Activated naive CD4-positive, alpha-beta T cell treated with anti-CD3 and anti-CD28 coated beads, Interleukin-2, amount 50 U/mL, for 24 hours (primary cell): ENCODE measurements around the gene FUT9.

Experiments used
- H3K27ac Mint-ChIP-seq: one replicate; pipeline ENCODE4 v1.8.0; 2021; ENCODE audit warnings: mild to moderate bottlenecking, mixed read lengths
- H3K27me3 Mint-ChIP-seq: one replicate; pipeline ENCODE4 v1.8.0; 2021; ENCODE audit warnings: mixed read lengths
- H3K36me3 Mint-ChIP-seq: one replicate; pipeline ENCODE4 v1.8.0; 2021; ENCODE audit warnings: mixed read lengths
- H3K4me1 Mint-ChIP-seq: one replicate; pipeline ENCODE4 v1.8.0; 2021; ENCODE audit warnings: mixed read lengths
- H3K4me3 Mint-ChIP-seq: one replicate; pipeline ENCODE4 v1.8.0; 2021; ENCODE audit warnings: mild to moderate bottlenecking, mixed read lengths
- H3K9me3 Mint-ChIP-seq: one replicate; pipeline ENCODE4 v1.8.0; 2021; ENCODE audit warnings: mixed read lengths

Gene FUT9

GRCh38 chr6:96015518-96016333 is at the start of gene FUT9:
Gene FUT9 (plus strand): TSS chr6:96015974. CDS start chr6:96203156, 187,182 bp downstream.
- Mint-ChIP-seq H3K9me3 (no peaks in the 10 kb centered on the region), H3K4me3 (no peak within 1 kb of the TSS), H3K27ac (peak within 1 kb of the TSS; percentile 46), H3K27me3 (peaks cover 24% of the 10 kb centered on the region), H3K4me1 (no peaks in the 10 kb centered on the region), H3K36me3 (no peaks in the 10 kb centered on the region)

DNA sequence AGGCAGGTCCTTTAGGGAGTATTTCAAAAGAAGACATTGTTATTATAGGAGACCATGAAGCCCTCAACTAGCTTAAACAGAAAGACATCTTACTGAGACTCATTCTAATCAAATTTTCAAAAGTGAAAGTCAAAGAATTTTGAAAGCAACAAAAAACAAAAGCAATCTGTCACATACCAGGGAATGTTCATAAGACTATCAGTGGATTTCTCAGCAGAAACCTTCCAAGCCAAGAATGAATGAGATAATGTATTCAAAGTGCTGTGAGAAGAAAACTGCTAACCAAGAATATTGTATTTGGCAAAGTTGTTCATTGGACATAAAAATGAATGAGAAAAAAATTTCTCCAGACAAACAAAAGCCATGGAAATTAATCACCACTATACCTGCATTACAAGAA is 48.2 kb upstream of the FUT9 start:
- H3K4me1 Mint-ChIP-seq: no peaks in the 10 kb centered on the region
- no peaks in the 10 kb centered on the region for H3K27me3 Mint-ChIP-seq
- H3K27ac Mint-ChIP-seq: no peak overlapping the region
- H3K36me3 Mint-ChIP-seq: no peaks in the 10 kb centered on the region
- H3K9me3 Mint-ChIP-seq: peaks cover 7% of the 10 kb centered on the region
- H3K4me3 Mint-ChIP-seq: no peak overlapping the region

GRCh38 chr6:95973976-95974375 is 41.8 kb upstream of the FUT9 start:
- Mint-ChIP-seq H3K4me3 (no peak overlapping the region), H3K9me3 (peaks cover 7% of the 10 kb centered on the region), H3K27ac (no peak overlapping the region), H3K36me3 (no peaks in the 10 kb centered on the region), H3K27me3 (no peaks in the 10 kb centered on the region), H3K4me1 (no peaks in the 10 kb centered on the region)

- Mint-ChIP-seq H3K27ac (no peak overlapping the region), H3K4me3 (no peak overlapping the region), H3K9me3 (no peaks in the 10 kb centered on the region), H3K4me1 (no peaks in the 10 kb centered on the region), H3K27me3 (no peaks in the 10 kb centered on the region), H3K36me3 (no peaks in the 10 kb centered on the region)
These were observed 37.5 kb upstream of the FUT9 start for GRCh38 chr6:95978230-95978629.

DNA sequence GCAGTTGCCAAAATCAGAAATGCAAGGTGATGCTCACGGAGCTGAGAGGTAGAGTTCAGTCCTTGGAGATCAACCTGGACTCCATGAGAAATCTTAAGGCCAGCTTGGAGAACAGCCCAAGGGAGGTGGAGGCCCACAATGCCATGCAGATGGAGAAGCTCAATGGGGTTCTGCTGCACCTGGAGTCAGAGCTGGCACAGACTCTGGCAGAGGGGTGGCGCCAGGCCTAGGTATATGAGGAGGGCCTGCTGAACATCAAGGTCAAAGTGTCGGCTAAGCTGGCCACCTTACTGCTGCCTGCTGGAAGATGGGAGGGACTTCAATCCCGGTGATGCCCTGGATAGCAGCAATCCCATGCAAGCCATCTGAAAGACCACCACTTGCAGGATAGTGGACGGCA is 23.9 kb upstream of the FUT9 start:
- Mint-ChIP-seq H3K36me3 (peaks cover 2% of the 10 kb centered on the region), H3K27ac (no peak overlapping the region), H3K4me3 (no peak overlapping the region), H3K27me3 (no peaks in the 10 kb centered on the region), H3K9me3 (peaks cover 13% of the 10 kb centered on the region), H3K4me1 (no peaks in the 10 kb centered on the region)

GRCh38 chr6:95994151-95994550 is 21.6 kb upstream of the FUT9 start:
- Mint-ChIP-seq H3K4me1 (no peaks in the 10 kb centered on the region), H3K4me3 (no peak overlapping the region), H3K9me3 (peaks cover 13% of the 10 kb centered on the region), H3K36me3 (peaks cover 2% of the 10 kb centered on the region), H3K27ac (no peak overlapping the region), H3K27me3 (no peaks in the 10 kb centered on the region)

- Mint-ChIP-seq H3K36me3 (no peaks in the 10 kb centered on the region), H3K4me3 (no peak overlapping the region), H3K27ac (no peak overlapping the region), H3K4me1 (no peaks in the 10 kb centered on the region), H3K9me3 (peaks cover 6% of the 10 kb centered on the region), H3K27me3 (no peaks in the 10 kb centered on the region)
These were observed 17.6 kb upstream of the FUT9 start for GRCh38 chr6:95998133-95998532.

DNA sequence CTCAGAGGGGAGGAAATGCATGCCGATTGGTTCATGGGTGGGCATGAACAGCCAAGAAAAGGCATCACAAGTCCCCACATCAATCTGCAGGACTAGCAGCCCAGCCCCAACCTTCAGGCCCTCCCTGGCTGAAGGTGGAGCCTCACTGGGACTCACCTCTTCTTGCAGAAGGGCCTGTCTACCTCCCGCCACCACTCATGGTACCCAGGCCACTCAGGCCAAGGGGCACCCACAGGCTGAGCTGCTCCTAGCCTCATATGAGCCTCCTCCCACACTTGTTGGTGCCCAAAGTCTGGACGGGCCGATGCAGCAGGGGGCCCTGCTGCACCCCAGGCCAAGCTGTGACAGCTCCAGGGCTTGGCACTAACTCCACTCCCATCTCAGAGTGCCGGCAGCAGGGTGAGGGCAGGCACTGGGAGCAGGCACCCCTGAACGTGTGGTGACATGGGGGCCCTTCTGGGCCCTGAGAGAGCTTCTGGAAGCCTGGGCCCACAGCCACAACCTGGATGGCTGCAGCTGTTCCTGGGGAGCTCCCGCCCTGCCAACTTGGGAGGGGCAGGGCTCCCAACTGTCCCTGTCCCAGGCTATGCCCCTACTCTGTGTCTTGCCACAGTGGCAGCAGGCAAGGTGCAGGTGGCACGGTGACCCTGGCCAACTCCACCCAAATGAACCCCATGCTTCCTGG is 13.7 kb upstream of the FUT9 start:
- H3K27ac Mint-ChIP-seq: no peak overlapping the region
- no peaks in the 10 kb centered on the region for H3K36me3 Mint-ChIP-seq
- no peak overlapping the region for H3K4me3 Mint-ChIP-seq
- H3K4me1 Mint-ChIP-seq: no peaks in the 10 kb centered on the region
- H3K9me3 Mint-ChIP-seq: peaks cover 6% of the 10 kb centered on the region
- H3K27me3 Mint-ChIP-seq: no peaks in the 10 kb centered on the region

GRCh38 chr6:96002576-96002910 is 13.2 kb upstream of the FUT9 start:
- Mint-ChIP-seq H3K4me3 (no peak overlapping the region), H3K4me1 (no peaks in the 10 kb centered on the region), H3K36me3 (no peaks in the 10 kb centered on the region), H3K27me3 (no peaks in the 10 kb centered on the region), H3K9me3 (peaks cover 6% of the 10 kb centered on the region), H3K27ac (no peak overlapping the region)

DNA sequence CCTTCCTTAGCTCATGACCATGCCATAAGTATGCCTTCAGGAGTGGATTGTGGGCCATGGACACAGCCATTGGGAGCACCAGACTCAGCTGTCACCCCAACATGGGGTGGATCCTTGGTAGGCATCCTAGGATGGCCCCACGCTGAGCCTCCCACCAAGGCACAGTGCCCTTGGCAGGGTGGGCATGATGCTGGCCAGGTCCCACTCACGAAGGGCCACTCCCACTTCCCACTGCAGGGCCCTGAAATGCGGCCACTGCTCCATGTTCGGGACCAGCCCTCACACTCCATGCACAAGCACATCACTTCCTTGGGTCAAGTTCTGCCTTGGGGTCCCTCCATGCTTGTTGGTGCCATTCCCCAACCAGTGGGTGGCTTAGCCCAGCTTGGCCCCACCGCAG is 12.9 kb upstream of the FUT9 start:
- Mint-ChIP-seq H3K9me3 (peaks cover 6% of the 10 kb centered on the region), H3K4me3 (no peak overlapping the region), H3K27ac (no peak overlapping the region), H3K27me3 (no peaks in the 10 kb centered on the region), H3K36me3 (no peaks in the 10 kb centered on the region), H3K4me1 (no peaks in the 10 kb centered on the region)

DNA sequence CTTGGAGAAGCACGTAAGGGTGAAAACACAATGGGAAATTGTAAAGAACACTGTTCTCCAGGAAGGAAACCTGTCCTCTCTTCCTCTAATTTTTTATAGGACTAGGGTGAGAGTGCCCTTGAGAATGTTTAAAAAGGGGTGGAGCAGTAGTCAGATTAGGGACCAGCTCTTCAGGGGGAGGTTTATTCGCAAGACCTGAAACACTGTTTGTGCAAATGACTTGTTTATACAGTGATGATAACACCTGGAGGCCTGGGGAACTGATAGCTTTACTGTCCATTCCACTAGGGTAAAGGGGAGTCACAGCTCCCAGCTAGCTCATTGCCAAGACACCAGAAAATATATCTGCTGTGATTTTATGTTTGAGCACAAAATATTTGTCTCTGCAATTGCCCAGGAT is 8.1 kb upstream of the FUT9 start:
- Mint-ChIP-seq H3K27me3 (no peaks in the 10 kb centered on the region), H3K27ac (no peak overlapping the region), H3K36me3 (no peaks in the 10 kb centered on the region), H3K4me3 (no peak overlapping the region), H3K9me3 (no peaks in the 10 kb centered on the region), H3K4me1 (no peaks in the 10 kb centered on the region)

DNA sequence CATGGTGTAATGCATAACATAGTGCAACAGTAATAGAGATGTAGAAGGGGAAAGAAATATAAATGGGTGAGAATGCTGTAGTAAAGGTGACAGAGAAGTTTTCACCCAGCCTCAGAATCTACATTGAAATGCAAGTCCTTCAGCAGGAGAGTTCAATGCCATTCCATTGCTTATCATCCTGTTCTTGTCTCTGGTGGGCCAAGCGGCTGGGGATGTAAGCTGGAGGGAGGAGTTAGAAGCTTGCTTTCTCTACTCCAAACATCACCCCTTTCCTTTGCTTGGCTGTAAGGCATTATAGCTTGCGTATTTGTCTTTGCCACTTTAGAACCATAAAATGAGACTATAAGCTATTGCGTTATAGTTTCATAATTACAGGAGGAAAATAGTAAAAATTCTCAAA is 2.2 kb upstream of the FUT9 start:
- Mint-ChIP-seq H3K4me1 (no peaks in the 10 kb centered on the region), H3K27me3 (peaks cover 24% of the 10 kb centered on the region), H3K27ac (no peak overlapping the region), H3K9me3 (no peaks in the 10 kb centered on the region), H3K4me3 (no peak overlapping the region), H3K36me3 (no peaks in the 10 kb centered on the region)

- Mint-ChIP-seq H3K4me1 (no peaks in the 10 kb centered on the region), H3K36me3 (no peaks in the 10 kb centered on the region), H3K9me3 (no peaks in the 10 kb centered on the region), H3K4me3 (no peak overlapping the region), H3K27ac (peak overlapping the region; percentile 46), H3K27me3 (peaks cover 24% of the 10 kb centered on the region)
These were observed 792 bp upstream of the FUT9 start for GRCh38 chr6:96014846-96015517.

- Mint-ChIP-seq H3K4me3 (no peak overlapping the region), H3K9me3 (no peaks in the 10 kb centered on the region), H3K27ac (no peak overlapping the region), H3K4me1 (no peaks in the 10 kb centered on the region), H3K36me3 (no peaks in the 10 kb centered on the region), H3K27me3 (peaks cover 24% of the 10 kb centered on the region)
These were observed 728 bp downstream of the FUT9 start for GRCh38 chr6:96016334-96017069.

- Mint-ChIP-seq H3K36me3 (no peaks in the 10 kb centered on the region), H3K4me3 (no peak overlapping the region), H3K27me3 (peaks cover 24% of the 10 kb centered on the region), H3K27ac (no peak overlapping the region), H3K4me1 (no peaks in the 10 kb centered on the region), H3K9me3 (no peaks in the 10 kb centered on the region)
These were observed 1.2 kb downstream of the FUT9 start for GRCh38 chr6:96017070-96017359.

- Mint-ChIP-seq H3K36me3 (no peaks in the 10 kb centered on the region), H3K9me3 (no peaks in the 10 kb centered on the region), H3K4me1 (no peaks in the 10 kb centered on the region), H3K27ac (no peak overlapping the region), H3K27me3 (peaks cover 3% of the 10 kb centered on the region), H3K4me3 (no peak overlapping the region)
These were observed 6.5 kb downstream of the FUT9 start for GRCh38 chr6:96022225-96022624.
